Measurements from ENCODE around the gene PSMA5.
"Not testable (repeated sequence)": the region's sequence is repeated elsewhere in the genome, so short reads cannot be mapped to it uniquely, and the experiment has no call there.

Gene PSMA5

GRCh38 chr1:109432336-109432735, 6.1 kb upstream of the PSMA5 start:
- no peak for DNase-seq (ENCODE audit: low read depth)

GRCh38 chr1:109427171-109427467, 871 bp upstream of the PSMA5 start:
- no peak for DNase-seq (ENCODE audit: low read depth)

GRCh38 chr1:109425391-109426280, 612 bp downstream of the PSMA5 start:
- peak; percentile 48 for DNase-seq (ENCODE audit: low read depth)

GRCh38 chr1:109423498-109423897, 2.8 kb downstream of the PSMA5 start:
- DNase-seq (ENCODE audit: low read depth): no peak

- DNase-seq (ENCODE audit: low read depth): no peak
Measured at GRCh38 chr1:109412551-109412950, 13.7 kb downstream of the PSMA5 start.

- DNase-seq (ENCODE audit: low read depth): no peak
Measured at GRCh38 chr1:109404838-109405237, 21.4 kb downstream of the PSMA5 start.

- DNase-seq (ENCODE audit: low read depth): no peak
Measured at GRCh38 chr1:109402025-109402424, 24.2 kb downstream of the PSMA5 start.

- DNase-seq (ENCODE audit: low read depth): no peak
Measured at GRCh38 chr1:109400035-109400655, 26.1 kb downstream of the PSMA5 start.

GRCh38 chr1:109399326-109399957, 26.8 kb downstream of the PSMA5 start:
- no peak for DNase-seq (ENCODE audit: low read depth)

- DNase-seq (ENCODE audit: low read depth): no peak
Measured at GRCh38 chr1:109398343-109399225, 27.7 kb downstream of the PSMA5 start.

- DNase-seq (ENCODE audit: low read depth): peak; percentile 31
Measured at GRCh38 chr1:109397581-109398342, 28.5 kb downstream of the PSMA5 start, which contains the start of gene SORT1. Gene SORT1, minus strand, starts transcription at chr1:109397918. Its CDS starts 26 bp downstream, at chr1:109397892.

GRCh38 chr1:109396871-109397580, 29.2 kb downstream of the PSMA5 start:
- no peak for DNase-seq (ENCODE audit: low read depth)

GRCh38 chr1:109396513-109396839, 29.8 kb downstream of the PSMA5 start:
- no peak for DNase-seq (ENCODE audit: low read depth)

- DNase-seq (ENCODE audit: low read depth): no peak
Measured at GRCh38 chr1:109395602-109396512, 30.4 kb downstream of the PSMA5 start.

- not testable (repeated sequence) for DNase-seq (ENCODE audit: low read depth)
Measured at GRCh38 chr1:109395282-109395599, 31.0 kb downstream of the PSMA5 start.

- no peak for DNase-seq (ENCODE audit: low read depth)
Measured at GRCh38 chr1:109394591-109395281, 31.5 kb downstream of the PSMA5 start.

- no peak for DNase-seq (ENCODE audit: low read depth)
Measured at GRCh38 chr1:109393617-109394233, 32.5 kb downstream of the PSMA5 start.

- DNase-seq (ENCODE audit: low read depth): no peak
Measured at GRCh38 chr1:109392788-109393616, 33.2 kb downstream of the PSMA5 start.

All from T-helper 22 cell (primary cell).